Hepatic stellate cell (primary cell): ENCODE results near the gene CNP.
"Not testable (repeated sequence)": the region's sequence is repeated elsewhere in the genome, so short reads cannot be mapped to it uniquely, and the experiment has no call there.

Experiments used
- DNase-seq: peaks from one replicate; pipeline ENCODE4 v3.0.0; 2011; ENCODE audit warnings: low spot score

Gene CNP

GRCh38 chr17:42002792-42003301 lies 36.3 kb downstream of the CNP start:
- DNase-seq = peak; percentile 52

GRCh38 chr17:42005166-42005565 lies 38.6 kb downstream of the CNP start:
- DNase-seq = no peak

DNA sequence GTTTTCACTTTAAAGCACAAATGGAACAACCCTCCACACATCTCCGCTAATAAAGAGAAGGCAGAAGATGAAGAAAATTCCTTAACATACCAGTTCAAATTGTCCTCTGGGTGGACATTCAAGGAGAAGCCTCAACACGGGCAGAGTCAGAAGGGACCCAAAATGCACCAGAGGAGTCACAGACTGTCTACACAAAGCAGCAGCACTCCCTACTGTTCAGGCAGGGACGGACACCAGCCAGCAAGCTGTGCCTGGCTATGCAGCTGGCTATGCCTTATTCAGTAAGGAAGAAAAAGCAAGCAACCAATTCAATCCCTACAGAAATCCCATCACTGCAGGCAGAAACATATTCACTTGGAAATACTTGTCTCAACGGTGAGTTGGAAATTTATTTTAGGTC lies 42.6 kb downstream of the CNP start:
- DNase-seq = no peak

DNA sequence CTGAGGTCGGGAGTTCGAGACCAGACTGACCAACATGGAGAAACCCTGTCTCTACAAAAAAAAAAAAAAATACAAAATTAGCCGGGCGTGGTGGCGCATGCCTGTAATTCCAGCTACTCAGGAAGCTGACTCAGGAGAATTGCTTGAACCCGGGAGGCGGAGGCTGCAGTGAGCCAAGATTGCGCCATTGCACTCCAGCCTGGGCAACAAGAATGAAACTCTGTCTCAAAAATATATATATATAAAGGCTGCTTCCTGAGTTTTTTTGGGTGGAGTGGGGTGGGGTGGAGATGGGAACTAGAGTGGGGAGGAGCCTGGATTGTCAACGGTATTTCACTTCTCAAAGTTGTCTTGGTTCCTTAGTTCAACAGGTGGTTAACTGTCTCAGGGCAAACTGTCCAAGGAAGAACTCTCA lies 43.7 kb downstream of the CNP start:
- not testable (repeated sequence) for DNase-seq

DNA sequence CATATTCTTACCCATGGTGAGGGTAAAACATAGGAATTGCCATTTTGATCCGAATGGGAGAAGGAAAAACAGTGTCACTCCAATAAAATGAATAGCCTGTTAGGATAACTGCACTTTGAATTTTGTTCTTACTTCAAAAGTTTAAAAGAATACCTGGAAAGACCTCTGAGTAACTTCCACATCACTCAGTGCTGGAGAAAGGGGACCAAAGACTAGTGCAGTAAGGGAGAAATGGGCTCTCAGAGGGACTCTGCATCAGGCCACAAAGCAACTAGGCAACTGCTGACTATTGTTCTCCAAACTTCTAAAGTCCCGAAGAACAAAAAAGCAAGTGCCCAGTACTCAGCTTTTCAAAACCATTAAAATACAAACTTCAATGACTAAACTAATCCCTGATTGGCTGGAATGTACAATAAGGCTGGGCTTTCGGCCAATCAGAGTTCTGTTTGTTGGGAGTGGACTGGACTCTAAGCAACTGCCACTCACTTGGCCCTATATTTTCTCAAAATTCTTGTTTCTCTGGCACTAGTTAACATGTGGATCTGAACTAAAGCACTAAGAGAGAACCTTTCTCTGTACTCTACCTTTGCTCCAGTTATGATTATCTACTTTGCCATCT lies 44.4 kb downstream of the CNP start:
- DNase-seq = peak; percentile 72

GRCh38 chr17:42012363-42012762 lies 45.8 kb downstream of the CNP start:
- not testable (repeated sequence) for DNase-seq

- not testable (repeated sequence) for DNase-seq
Measured at GRCh38 chr17:42013740-42014139, 47.1 kb downstream of the CNP start.

- no peak for DNase-seq
Measured at GRCh38 chr17:42016411-42016831, 49.8 kb downstream of the CNP start.

- DNase-seq = peak; percentile 95
Measured at GRCh38 chr17:42016941-42017865, 50.6 kb downstream of the CNP start, which contains the start of gene DNAJC7. Gene DNAJC7, minus strand, starts transcription at chr17:42017439. Its CDS starts 23 bp downstream, at chr17:42017416.

DNA sequence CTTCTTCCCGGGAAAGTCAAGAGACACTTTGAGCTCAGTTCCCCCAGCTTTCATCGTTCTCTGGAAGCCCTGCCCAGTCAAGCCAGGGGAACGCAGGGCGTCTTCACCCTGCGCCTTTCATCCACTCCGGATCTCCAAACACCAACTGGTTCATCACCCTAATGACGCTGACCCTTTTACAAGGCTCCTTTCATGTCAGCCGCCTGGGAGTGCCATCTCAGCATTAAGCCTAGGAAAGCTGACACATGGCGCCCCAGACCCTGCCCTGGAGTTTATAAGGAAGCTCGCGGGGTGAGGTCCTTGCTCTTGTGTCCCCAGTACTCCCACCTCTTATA lies 51.2 kb downstream of the CNP start:
- DNase-seq = no peak

DNA sequence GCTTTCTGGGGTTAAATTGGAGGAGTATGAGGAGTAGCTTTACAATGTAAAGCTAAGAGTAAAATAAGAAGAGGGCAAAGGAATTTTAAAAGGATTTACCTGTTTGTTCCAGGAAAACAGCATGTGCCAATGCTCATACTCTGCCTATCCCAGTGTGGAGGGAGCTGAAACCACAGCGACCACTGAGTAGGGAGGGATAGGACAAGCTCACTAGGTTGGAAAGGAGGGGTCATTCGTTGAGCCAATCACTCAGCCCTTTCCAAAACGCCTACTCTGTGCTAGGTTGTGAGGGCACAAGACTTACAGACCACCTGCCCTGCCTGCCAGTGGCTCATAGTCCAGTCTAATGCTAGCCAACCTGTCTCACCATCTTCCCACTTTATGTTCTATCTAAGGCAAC lies 51.7 kb downstream of the CNP start:
- no peak for DNase-seq

- no peak for DNase-seq
Measured at GRCh38 chr17:42018988-42019387, 52.4 kb downstream of the CNP start.

- peak; percentile 96 for DNase-seq
Measured at GRCh38 chr17:42019509-42020404, 53.2 kb downstream of the CNP start, which contains the start of gene NKIRAS2. Gene NKIRAS2, plus strand, starts transcription at chr17:42020090. Its CDS starts 1,488 bp downstream, at chr17:42021578.

GRCh38 chr17:42020845-42021244 lies 54.2 kb downstream of the CNP start:
- DNase-seq = not testable (repeated sequence)

DNA sequence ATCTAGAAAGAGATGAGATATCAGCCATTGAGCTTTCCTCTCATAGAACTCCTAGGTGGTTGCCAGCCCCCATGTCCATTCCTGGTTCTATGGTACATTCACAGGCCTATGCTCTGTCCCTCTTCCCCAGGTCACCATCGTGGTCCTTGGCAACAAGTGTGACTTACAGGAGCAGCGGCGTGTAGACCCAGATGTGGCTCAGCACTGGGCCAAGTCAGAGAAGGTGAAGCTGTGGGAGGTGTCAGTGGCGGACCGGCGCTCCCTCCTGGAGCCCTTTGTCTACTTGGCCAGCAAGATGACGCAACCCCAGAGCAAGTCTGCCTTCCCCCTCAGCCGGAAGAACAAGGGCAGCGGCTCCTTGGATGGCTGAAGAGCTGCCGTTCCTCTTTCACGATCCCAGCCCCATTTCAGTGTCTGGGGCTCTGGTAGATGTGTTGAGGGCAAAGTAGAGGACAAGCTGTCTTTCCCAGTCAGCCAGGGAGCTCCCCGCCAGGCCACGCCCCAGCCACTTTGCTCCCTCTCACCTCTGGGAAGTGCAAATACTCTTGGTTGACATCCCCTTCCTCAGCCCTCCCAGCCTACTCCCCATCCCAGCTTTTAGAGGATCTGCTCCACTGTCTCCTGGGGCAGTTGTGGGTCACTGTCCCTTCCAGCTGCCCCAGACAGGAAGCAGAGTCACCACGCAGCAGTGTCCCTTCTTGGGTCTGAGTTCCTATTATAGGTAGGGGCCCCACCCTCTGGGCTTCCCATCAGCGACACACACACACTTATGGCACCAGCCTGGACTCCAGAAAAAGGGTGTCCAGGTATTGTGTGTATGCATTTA lies 57.1 kb downstream of the CNP start:
- no peak for DNase-seq

DNA sequence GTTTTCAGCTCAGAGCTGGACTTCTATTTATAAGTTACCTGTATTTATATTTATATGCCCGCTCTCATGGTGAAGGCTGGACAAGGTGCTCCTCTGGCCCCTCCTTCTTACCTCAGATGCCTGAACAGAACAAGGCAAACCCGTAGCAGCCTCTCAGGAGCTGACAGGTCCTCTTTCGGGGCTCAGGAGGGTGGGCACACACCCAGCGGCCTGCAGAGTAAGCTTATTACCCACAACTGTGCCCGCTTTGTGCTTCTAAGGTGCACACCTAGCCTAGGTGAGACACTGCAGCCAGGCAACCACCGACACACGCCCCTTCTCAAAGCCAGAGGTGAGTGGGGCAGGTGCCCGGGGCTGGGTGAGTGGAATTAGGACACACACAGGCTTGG lies 58.6 kb downstream of the CNP start:
- DNase-seq = no peak

DNA sequence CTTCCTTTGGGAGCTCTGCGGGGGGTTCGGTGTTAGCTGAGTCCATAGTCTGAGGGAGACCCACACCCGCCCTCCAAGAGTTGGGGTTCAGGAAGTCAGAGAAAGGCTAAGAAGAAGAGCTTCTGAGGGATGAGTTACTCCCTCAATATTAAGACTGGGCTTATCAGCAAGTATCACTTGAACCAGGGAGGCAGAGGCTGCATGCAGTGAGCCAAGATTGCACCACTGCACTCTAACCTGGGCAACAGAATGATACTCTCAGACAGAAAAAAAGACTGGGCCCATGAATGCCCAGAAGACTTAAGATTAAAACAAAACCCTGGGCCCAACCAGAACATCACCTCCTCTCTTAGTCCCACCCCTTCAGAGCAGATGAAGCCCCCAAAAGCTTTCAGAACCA lies 59.3 kb downstream of the CNP start:
- DNase-seq = no peak

GRCh38 chr17:42026857-42027589 lies 60.4 kb downstream of the CNP start:
- no peak for DNase-seq
